Vagina (tissue), 2 donors: ENCODE measurements around the gene YAP1. TPM values are rescaled to one million over a fixed set of nuclear protein-coding genes. Genes with fewer than 3 reads are reported as not detected.

Source experiments
- DNase-seq, 2 donors: peaks; one replicate each; pipeline ENCODE4 v3.0.0-alpha.2; 2017; ENCODE audit errors: extremely low spot score in 2 of 2
- H3K27ac ChIP-seq: fragments of 200-600 bp; sonication (generic); one replicate; pipeline ENCODE4 v1.5.1; 2019
- H3K27me3 ChIP-seq: fragments of 200-600 bp; sonication (generic); one replicate; pipeline ENCODE4 v1.5.1; 2019
- H3K36me3 ChIP-seq, 2 donors: fragments of 200-600 bp; sonication (generic); one replicate each; pipeline ENCODE4 v1.5.1; 2017 to 2019
- H3K4me1 ChIP-seq: fragments of 200-600 bp; sonication (generic); one replicate; pipeline ENCODE4 v1.5.1; 2019
- H3K4me3 ChIP-seq, 2 donors: fragments of 200-600 bp; sonication (generic); 1 replicate in 1 of 2; 2 replicates in 1 of 2; pipeline ENCODE4 v1.5.1; 2016 to 2019
- H3K9me3 ChIP-seq: fragments of 200-600 bp; sonication (generic); one replicate; pipeline ENCODE4 v1.5.1; 2019
- POLR2A ChIP-seq, 2 donors: fragments of 450-650 bp; IDR thresholded peaks; one replicate each; pipeline ENCODE4 v1.6.1; 2017; ENCODE audit warnings: antibody characterized with exemption in 2 of 2, mild to moderate bottlenecking in 2 of 2, moderate library complexity in 2 of 2
- POLR2AphosphoS5 ChIP-seq, 2 donors: sonication (generic); formaldehyde crosslinking; IDR thresholded peaks; one replicate each; pipeline ENCODE4 v1.9.0; 2017; ENCODE audit warnings: antibody characterized with exemption in 2 of 2, mild to moderate bottlenecking in 2 of 2, low read depth in 1 of 2; ENCODE audit not compliant: insufficient read depth in 1 of 2
- intact Hi-C: fragments of 100-400 bp; cut with DNase I; formaldehyde crosslinking; loops from one replicate; pipeline ENCODE4 v1.15.1; 2023
- total RNA-seq: library from RNA; depleted of rRNA; stranded (reverse); fragments of >200 nt; gene quantifications from one replicate; pipeline ENCODE4 v1.2.3, GENCODE V29; 2016
- TF ChIP-seq, protein P1 (sequence below), 3 experiments: fragments of 450-650 bp in 2 of 3; fragments of 200-600 bp in 1 of 3; sonication (generic) in 1 of 3; IDR thresholded peaks; one replicate each; pipeline ENCODE4 v1.5.1; 2017 to 2019; ENCODE audit warnings: antibody characterized with exemption in 3 of 3, mild to moderate bottlenecking in 2 of 3, moderate library complexity in 2 of 3

Gene YAP1
- total RNA-seq, 1 donor from 2014 or later, result 232 TPM

DNA sequence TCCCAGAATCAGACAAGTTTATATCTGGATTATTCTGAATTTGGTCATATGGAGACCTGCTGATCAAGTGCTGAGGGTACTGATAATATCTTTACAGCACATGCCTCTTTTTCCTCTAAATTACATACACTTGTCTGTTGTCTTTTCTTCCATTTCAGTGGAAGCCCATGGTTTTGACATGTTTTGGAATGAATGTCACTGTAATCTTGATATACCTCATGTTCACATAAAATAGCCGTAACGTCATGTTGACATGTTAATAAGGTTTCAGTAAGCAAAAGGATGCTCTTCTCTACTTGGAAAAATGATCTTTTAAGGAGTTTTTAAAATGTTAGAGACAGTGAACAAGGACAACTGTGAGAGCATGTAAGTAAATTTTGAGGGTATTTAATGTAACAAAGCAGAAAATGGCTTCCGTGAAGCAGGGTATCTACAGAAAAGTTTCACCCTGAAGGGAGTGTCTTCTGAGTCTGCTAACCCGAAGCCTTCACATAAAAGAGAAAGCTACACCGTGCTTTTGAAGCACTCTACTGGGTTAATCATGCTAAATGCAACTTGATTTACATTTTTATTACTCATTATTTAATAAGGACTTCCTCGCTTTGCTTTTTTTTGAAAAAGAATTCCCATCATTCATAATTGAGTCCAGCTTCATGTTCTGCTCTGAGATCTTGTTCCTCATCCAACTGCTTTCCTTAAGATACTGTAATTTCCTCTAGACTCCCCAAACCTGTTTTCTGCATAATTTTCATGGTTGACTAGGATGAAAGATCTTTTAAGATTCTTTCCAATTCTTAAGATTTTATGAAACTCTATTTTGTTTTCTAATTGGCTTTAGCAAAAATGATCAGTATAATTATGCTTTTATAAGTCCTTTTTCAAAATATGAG is 56.2 kb downstream of the YAP1 start:
- peaks cover 0 to 7% of the 10 kb centered on the region in 2 donors for H3K36me3 ChIP-seq
- H3K4me3 ChIP-seq, result no peak overlapping the region
- H3K4me1 ChIP-seq, result peaks cover 39% of the 10 kb centered on the region
- no peaks in the 10 kb centered on the region for H3K9me3 ChIP-seq
- no peaks in the 10 kb centered on the region for H3K27me3 ChIP-seq
- intact Hi-C loops, result no loop called here
- H3K27ac ChIP-seq, result no peak overlapping the region
- TF ChIP-seq, protein P1, sequence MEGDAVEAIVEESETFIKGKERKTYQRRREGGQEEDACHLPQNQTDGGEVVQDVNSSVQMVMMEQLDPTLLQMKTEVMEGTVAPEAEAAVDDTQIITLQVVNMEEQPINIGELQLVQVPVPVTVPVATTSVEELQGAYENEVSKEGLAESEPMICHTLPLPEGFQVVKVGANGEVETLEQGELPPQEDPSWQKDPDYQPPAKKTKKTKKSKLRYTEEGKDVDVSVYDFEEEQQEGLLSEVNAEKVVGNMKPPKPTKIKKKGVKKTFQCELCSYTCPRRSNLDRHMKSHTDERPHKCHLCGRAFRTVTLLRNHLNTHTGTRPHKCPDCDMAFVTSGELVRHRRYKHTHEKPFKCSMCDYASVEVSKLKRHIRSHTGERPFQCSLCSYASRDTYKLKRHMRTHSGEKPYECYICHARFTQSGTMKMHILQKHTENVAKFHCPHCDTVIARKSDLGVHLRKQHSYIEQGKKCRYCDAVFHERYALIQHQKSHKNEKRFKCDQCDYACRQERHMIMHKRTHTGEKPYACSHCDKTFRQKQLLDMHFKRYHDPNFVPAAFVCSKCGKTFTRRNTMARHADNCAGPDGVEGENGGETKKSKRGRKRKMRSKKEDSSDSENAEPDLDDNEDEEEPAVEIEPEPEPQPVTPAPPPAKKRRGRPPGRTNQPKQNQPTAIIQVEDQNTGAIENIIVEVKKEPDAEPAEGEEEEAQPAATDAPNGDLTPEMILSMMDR (IDR thresholded peaks at IDR 0.05), result no peak
- TF ChIP-seq POLR2AphosphoS5 (IDR thresholded peaks at IDR 0.05; ENCODE audit: insufficient read depth in 1 of 2, low read depth in 1 of 2), result no peak
- TF ChIP-seq POLR2A (IDR thresholded peaks at IDR 0.05), result no peak
- no peak for DNase-seq

- no peak overlapping the region for H3K4me3 ChIP-seq
- no peaks in the 10 kb centered on the region for H3K27me3 ChIP-seq
- TF ChIP-seq POLR2A (IDR thresholded peaks at IDR 0.05) (no peak), POLR2AphosphoS5 (IDR thresholded peaks at IDR 0.05; ENCODE audit: insufficient read depth in 1 of 2, low read depth in 1 of 2) (no peak)
- TF ChIP-seq, protein P1 (IDR thresholded peaks at IDR 0.05), result no peak
- peaks cover 0 to 4% of the 10 kb centered on the region in 2 donors for H3K36me3 ChIP-seq
- H3K9me3 ChIP-seq, result no peaks in the 10 kb centered on the region
- H3K4me1 ChIP-seq, result peaks cover 46% of the 10 kb centered on the region
- no peak for DNase-seq
- no peak overlapping the region for H3K27ac ChIP-seq
- intact Hi-C loops, result no loop called here
Measured at GRCh38 chr11:102168481-102168880, 58.2 kb downstream of the YAP1 start.

DNA sequence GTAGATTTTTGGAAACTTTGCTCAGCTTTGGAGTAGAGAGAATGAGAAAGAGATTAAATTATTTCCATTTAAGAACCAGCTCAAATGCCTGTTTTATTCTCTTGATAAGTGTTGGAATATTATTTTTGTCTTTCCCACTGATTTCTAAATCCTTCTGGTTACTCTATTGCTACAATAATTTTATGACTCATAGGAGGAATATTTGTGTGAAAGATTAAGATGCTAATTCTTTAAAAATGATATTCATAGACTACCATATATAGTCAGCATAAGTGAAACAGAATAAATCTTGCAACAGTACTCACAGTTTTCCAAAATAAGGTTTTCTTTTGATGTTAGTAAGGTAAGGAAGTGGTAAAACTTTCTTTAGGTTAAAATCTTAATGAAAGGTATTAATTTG is 60.9 kb downstream of the YAP1 start:
- H3K4me3 ChIP-seq, result no peak overlapping the region
- DNase-seq, result no peak
- TF ChIP-seq, protein P1 (IDR thresholded peaks at IDR 0.05), result no peak
- TF ChIP-seq POLR2A (IDR thresholded peaks at IDR 0.05) (no peak), POLR2AphosphoS5 (IDR thresholded peaks at IDR 0.05; ENCODE audit: insufficient read depth in 1 of 2, low read depth in 1 of 2) (no peak)
- H3K36me3 ChIP-seq, result no peaks in the 10 kb centered on the region
- H3K4me1 ChIP-seq, result peaks cover 35% of the 10 kb centered on the region
- no peaks in the 10 kb centered on the region for H3K9me3 ChIP-seq
- no peaks in the 10 kb centered on the region for H3K27me3 ChIP-seq
- intact Hi-C loops, result loop anchor here (10.0 kb wide), 1 partner anchor 46 kb away; no protein-coding TSS in a partner anchor
- H3K27ac ChIP-seq, result no peak overlapping the region

GRCh38 chr11:102172127-102172848 is 62.0 kb downstream of the YAP1 start:
- Histone ChIP-seq H3K36me3 (no peaks in the 10 kb centered on the region), H3K27me3 (no peaks in the 10 kb centered on the region), H3K4me3 (no peak overlapping the region), H3K27ac (no peak overlapping the region), H3K4me1 (peaks cover 26% of the 10 kb centered on the region), H3K9me3 (no peaks in the 10 kb centered on the region)
- TF ChIP-seq, protein P1 (IDR thresholded peaks at IDR 0.05), result no peak
- TF ChIP-seq POLR2AphosphoS5 (IDR thresholded peaks at IDR 0.05; ENCODE audit: insufficient read depth in 1 of 2, low read depth in 1 of 2), result no peak
- no peak for TF ChIP-seq POLR2A (IDR thresholded peaks at IDR 0.05)
- no peak for DNase-seq
- intact Hi-C loops, result loop anchor here (10.0 kb wide), 1 partner anchor 47 kb away; no protein-coding TSS in a partner anchor
